COLO829 (cell line): ENCODE data around the gene NLRP3.
A peak's percentile ranks its signal among the peaks of the same experiment; 100 is the strongest.
"Not testable (repeated sequence)": the region's sequence is repeated elsewhere in the genome, so short reads cannot be mapped to it uniquely, and the experiment has no call there.

Source experiments
- DNase-seq: peaks from one replicate; pipeline ENCODE4 v3.0.0; 2012; ENCODE audit warnings: low spot score

NLRP3 gene

GRCh38 chr1:247415423-247416361 lies at the start of gene NLRP3:
NLRP3 (plus strand) TSS chr1:247416173; CDS start chr1:247418801, 2,628 bp downstream.
- no peak for DNase-seq

- DNase-seq, result not testable (repeated sequence)
Observed at GRCh38 chr1:247366345-247366744, 49.6 kb upstream of the NLRP3 start.

- DNase-seq, result no peak
Observed at GRCh38 chr1:247366926-247367645, 48.9 kb upstream of the NLRP3 start.

GRCh38 chr1:247367786-247368422 lies 48.1 kb upstream of the NLRP3 start:
- no peak for DNase-seq

GRCh38 chr1:247368490-247369145 lies 47.4 kb upstream of the NLRP3 start:
- no peak for DNase-seq

- DNase-seq, result no peak
Observed at GRCh38 chr1:247370786-247371732, 44.9 kb upstream of the NLRP3 start.

- DNase-seq, result no peak
Observed at GRCh38 chr1:247371801-247372259, 44.1 kb upstream of the NLRP3 start.

- no peak for DNase-seq
Observed at GRCh38 chr1:247373721-247374141, 42.2 kb upstream of the NLRP3 start.

- not testable (repeated sequence) for DNase-seq
Observed at GRCh38 chr1:247374651-247375334, 41.2 kb upstream of the NLRP3 start.

- no peak for DNase-seq
Observed at GRCh38 chr1:247375747-247376146, 40.2 kb upstream of the NLRP3 start.

- no peak for DNase-seq
Observed at GRCh38 chr1:247376659-247377058, 39.3 kb upstream of the NLRP3 start.

- not testable (repeated sequence) for DNase-seq
Observed at GRCh38 chr1:247377656-247378055, 38.3 kb upstream of the NLRP3 start.

- no peak for DNase-seq
Observed at GRCh38 chr1:247378334-247379073, 37.5 kb upstream of the NLRP3 start.

- peak; percentile 82 for DNase-seq
Observed at GRCh38 chr1:247385283-247385682, 30.7 kb upstream of the NLRP3 start.

GRCh38 chr1:247386217-247386616 lies 29.8 kb upstream of the NLRP3 start:
- DNase-seq, result no peak

GRCh38 chr1:247386687-247387086 lies 29.3 kb upstream of the NLRP3 start:
- no peak for DNase-seq

- DNase-seq, result no peak
Observed at GRCh38 chr1:247387096-247387495, 28.9 kb upstream of the NLRP3 start.

GRCh38 chr1:247387565-247387964 lies 28.4 kb upstream of the NLRP3 start:
- DNase-seq, result no peak

GRCh38 chr1:247390116-247390791 lies 25.7 kb upstream of the NLRP3 start:
- DNase-seq, result peak; percentile 92
